RPMI7951 (cell line): ENCODE data around the gene SUMF2. TPM values are rescaled to one million over a fixed set of nuclear protein-coding genes. Genes with fewer than 3 reads are reported as not detected.
"Not testable (repeated sequence)": the region's sequence is repeated elsewhere in the genome, so short reads cannot be mapped to it uniquely, and the experiment has no call there.

ENCODE experiments used
- DNase-seq: peaks from one replicate; pipeline ENCODE4 v3.0.0-alpha.2; 2012; ENCODE audit warnings: low read depth
- total RNA-seq: library from RNA; depleted of rRNA; stranded (reverse); fragments of >200 nt; shearing (Covaris generic); gene quantifications from 2 replicates; pipeline ENCODE4 v1.2.3, GENCODE V29; 2014

Gene SUMF2
- total RNA-seq, 1 experiment from 2014 or later = 107 TPM

GRCh38 chr7:56062382-56062781 lies 1.7 kb upstream of the SUMF2 start:
- DNase-seq = peak; percentile 81

- no peak for DNase-seq
These were observed 595 bp upstream of the SUMF2 start for GRCh38 chr7:56063500-56063881.

- DNase-seq = not testable (repeated sequence)
These were observed 2.3 kb downstream of the SUMF2 start for GRCh38 chr7:56066376-56066775.

GRCh38 chr7:56074371-56074791 lies 10.3 kb downstream of the SUMF2 start:
- DNase-seq = peak; percentile 82

GRCh38 chr7:56077681-56078080 lies 13.6 kb downstream of the SUMF2 start:
- no peak for DNase-seq

- no peak for DNase-seq
These were observed 14.1 kb downstream of the SUMF2 start for GRCh38 chr7:56078196-56078595.

- peak; percentile 80 for DNase-seq
These were observed 15.5 kb downstream of the SUMF2 start for GRCh38 chr7:56079450-56080185.

GRCh38 chr7:56080726-56081435 lies 16.8 kb downstream of the SUMF2 start:
- DNase-seq = not testable (repeated sequence)

GRCh38 chr7:56081626-56082340 lies 17.7 kb downstream of the SUMF2 start:
- no peak for DNase-seq

- peak; percentile 26 for DNase-seq
These were observed 19.2 kb downstream of the SUMF2 start for GRCh38 chr7:56083150-56083785.

GRCh38 chr7:56086761-56087160 lies 22.7 kb downstream of the SUMF2 start:
- no peak for DNase-seq

GRCh38 chr7:56087445-56087844 lies 23.4 kb downstream of the SUMF2 start:
- DNase-seq = no peak

GRCh38 chr7:56091591-56091990 lies 27.5 kb downstream of the SUMF2 start:
- DNase-seq = peak; percentile 51

GRCh38 chr7:56092388-56092787 lies 28.3 kb downstream of the SUMF2 start:
- not testable (repeated sequence) for DNase-seq

GRCh38 chr7:56092789-56093531 lies 28.9 kb downstream of the SUMF2 start, which contains the start of gene PHKG1:
PHKG1 (minus strand) TSS chr7:56092952; CDS start chr7:56088941, 4,011 bp downstream.
- DNase-seq = peak; percentile 95

GRCh38 chr7:56097700-56098099 lies 33.6 kb downstream of the SUMF2 start:
- peak; percentile 98 for DNase-seq

- not testable (repeated sequence) for DNase-seq
These were observed 34.3 kb downstream of the SUMF2 start for GRCh38 chr7:56098187-56099008.

- no peak for DNase-seq
These were observed 35.6 kb downstream of the SUMF2 start for GRCh38 chr7:56099653-56100052.

- DNase-seq = not testable (repeated sequence)
These were observed 40.1 kb downstream of the SUMF2 start for GRCh38 chr7:56104138-56104537.

- DNase-seq = peak; percentile 75
These were observed 41.4 kb downstream of the SUMF2 start for GRCh38 chr7:56105508-56105907.
